Karpas-422 (cell line): ENCODE data around the gene IFT57. TPM values are rescaled to one million over a fixed set of nuclear protein-coding genes. Genes with fewer than 3 reads are reported as not detected.

Source experiments
- DNase-seq: peaks from one replicate; pipeline ENCODE4 v3.0.0-alpha.2; 2015
- H2AFZ ChIP-seq: fragments of 200-600 bp; sonication (generic); 2 replicates; pipeline ENCODE4 v1.6.1; 2014; ENCODE audit warnings: antibody characterized with exemption, low read length, mixed read lengths
- H3K27ac ChIP-seq: fragments of 200-600 bp; sonication (generic); 2 replicates; pipeline ENCODE4 v1.5.1; 2014; ENCODE audit warnings: mild to moderate bottlenecking, low read length, moderate library complexity
- H3K27me3 ChIP-seq: fragments of 200-600 bp; sonication (generic); 2 replicates; pipeline ENCODE4 v1.6.1; 2014; ENCODE audit warnings: low read length, mixed read lengths
- H3K36me3 ChIP-seq: fragments of 200-600 bp; sonication (generic); 2 replicates; pipeline ENCODE4 v1.6.1; 2014; ENCODE audit warnings: low read length, mixed read lengths; ENCODE audit not compliant: insufficient read depth
- H3K4me1 ChIP-seq: fragments of 200-600 bp; sonication (generic); 2 replicates; pipeline ENCODE4 v1.6.1; 2014; ENCODE audit warnings: mild to moderate bottlenecking, low read length, mixed read lengths
- H3K4me2 ChIP-seq: fragments of 200-600 bp; sonication (generic); 2 replicates; pipeline ENCODE4 v1.6.1; 2014; ENCODE audit warnings: low read length, low read depth, mild to moderate bottlenecking; ENCODE audit not compliant: poor library complexity, severe bottlenecking
- H3K4me3 ChIP-seq: fragments of 200-600 bp; sonication (generic); 2 replicates; pipeline ENCODE4 v1.5.1; 2014; ENCODE audit warnings: mild to moderate bottlenecking, antibody characterized with exemption, low read length, mixed read lengths
- H3K79me2 ChIP-seq: fragments of 200-600 bp; sonication (generic); 2 replicates; pipeline ENCODE4 v1.6.1; 2014; ENCODE audit warnings: mild to moderate bottlenecking, low read length, mixed read lengths
- H3K9ac ChIP-seq: fragments of 200-600 bp; sonication (generic); 2 replicates; pipeline ENCODE4 v1.6.0; 2014; ENCODE audit warnings: low read length
- H3K9me2 ChIP-seq: fragments of 200-600 bp; sonication (generic), shearing (Covaris generic); replicated peaks from 2 replicates; pipeline ENCODE4 v1.6.0; 2014; ENCODE audit warnings: mild to moderate bottlenecking, low read length, moderate library complexity; ENCODE audit not compliant: insufficient read depth
- H3K9me3 ChIP-seq: fragments of 300-700, 200-600 bp; sonication (generic); 2 replicates; pipeline ENCODE4 v1.6.1; 2014; ENCODE audit warnings: low read length, mixed read lengths
- H4K20me1 ChIP-seq: fragments of 200-600 bp; sonication (generic); 2 replicates; pipeline ENCODE4 v1.6.1; 2014; ENCODE audit warnings: mild to moderate bottlenecking, antibody characterized with exemption, low read length, low read depth; ENCODE audit not compliant: insufficient read depth
- total RNA-seq: library from RNA; depleted of rRNA; stranded (reverse); fragments of >200 nt; shearing (Covaris generic); gene quantifications from 2 replicates; pipeline ENCODE4 v1.2.3, GENCODE V29; 2014; ENCODE audit warnings: low replicate concordance

The IFT57 gene
- total RNA-seq, 1 experiment from 2014 or later, result 93.4 TPM

- Histone ChIP-seq H3K4me2 (no peak overlapping the region), H2AFZ (no peak overlapping the region), H3K4me1 (peaks cover 18% of the 10 kb centered on the region), H3K27me3 (no peaks in the 10 kb centered on the region), H3K36me3 (no peaks in the 10 kb centered on the region), H3K4me3 (no peak overlapping the region), H3K9me3 (no peaks in the 10 kb centered on the region), H3K79me2 (peaks cover 34% of the 10 kb centered on the region), H3K27ac (no peak overlapping the region), H4K20me1 (no peaks in the 10 kb centered on the region), H3K9ac (no peak overlapping the region), H3K9me2 (no peaks in the 10 kb centered on the region)
- no peak for DNase-seq
Measured at GRCh38 chr3:108178676-108179075, 43.5 kb downstream of the IFT57 start.

GRCh38 chr3:108177536-108177935, 44.7 kb downstream of the IFT57 start:
- peaks cover 33% of the 10 kb centered on the region for H3K79me2 ChIP-seq
- peaks cover 27% of the 10 kb centered on the region for H3K4me1 ChIP-seq
- DNase-seq, result no peak
- H3K27me3 ChIP-seq, result no peaks in the 10 kb centered on the region
- no peaks in the 10 kb centered on the region for H4K20me1 ChIP-seq
- H3K4me2 ChIP-seq, result no peak overlapping the region
- H2AFZ ChIP-seq, result no peak overlapping the region
- H3K9ac ChIP-seq, result no peak overlapping the region
- H3K9me3 ChIP-seq, result no peaks in the 10 kb centered on the region
- no peaks in the 10 kb centered on the region for H3K36me3 ChIP-seq
- H3K4me3 ChIP-seq, result no peak overlapping the region
- H3K27ac ChIP-seq, result no peak overlapping the region
- no peaks in the 10 kb centered on the region for H3K9me2 ChIP-seq

GRCh38 chr3:108175352-108175751, 46.9 kb downstream of the IFT57 start:
- H3K79me2 ChIP-seq, result peaks cover 38% of the 10 kb centered on the region
- H3K4me2 ChIP-seq, result no peak overlapping the region
- no peaks in the 10 kb centered on the region for H3K27me3 ChIP-seq
- peaks cover 26% of the 10 kb centered on the region for H3K4me1 ChIP-seq
- H3K4me3 ChIP-seq, result no peak overlapping the region
- no peak overlapping the region for H3K27ac ChIP-seq
- no peak overlapping the region for H3K9ac ChIP-seq
- no peaks in the 10 kb centered on the region for H3K9me3 ChIP-seq
- no peaks in the 10 kb centered on the region for H4K20me1 ChIP-seq
- DNase-seq, result no peak
- no peak overlapping the region for H2AFZ ChIP-seq
- H3K9me2 ChIP-seq, result no peaks in the 10 kb centered on the region
- no peaks in the 10 kb centered on the region for H3K36me3 ChIP-seq

- Histone ChIP-seq H3K79me2 (peaks cover 16% of the 10 kb centered on the region), H4K20me1 (no peaks in the 10 kb centered on the region), H3K36me3 (peaks cover 14% of the 10 kb centered on the region; the same call in 1 of the 2 replicates), H3K27ac (no peak overlapping the region), H3K9me2 (no peaks in the 10 kb centered on the region), H2AFZ (no peak overlapping the region), H3K4me3 (no peak overlapping the region), H3K9ac (no peak overlapping the region), H3K4me2 (no peak overlapping the region), H3K27me3 (no peaks in the 10 kb centered on the region), H3K4me1 (peaks cover 27% of the 10 kb centered on the region), H3K9me3 (no peaks in the 10 kb centered on the region)
- DNase-seq, result no peak
Measured at GRCh38 chr3:108171106-108171505, 51.1 kb downstream of the IFT57 start.

GRCh38 chr3:108164391-108164790, 57.8 kb downstream of the IFT57 start:
- Histone ChIP-seq H3K9me2 (no peaks in the 10 kb centered on the region), H3K4me1 (peaks cover 13% of the 10 kb centered on the region), H3K79me2 (no peaks in the 10 kb centered on the region), H3K4me2 (no peak overlapping the region), H3K27ac (no peak overlapping the region), H3K27me3 (no peaks in the 10 kb centered on the region), H3K9ac (no peak overlapping the region), H3K36me3 (peaks cover 14% of the 10 kb centered on the region; the same call in 1 of the 2 replicates), H3K9me3 (no peaks in the 10 kb centered on the region), H3K4me3 (no peak overlapping the region), H4K20me1 (no peaks in the 10 kb centered on the region), H2AFZ (no peak overlapping the region)
- no peak for DNase-seq

- no peaks in the 10 kb centered on the region for H3K79me2 ChIP-seq
- no peaks in the 10 kb centered on the region for H3K9me3 ChIP-seq
- H3K4me1 ChIP-seq, result no peaks in the 10 kb centered on the region
- no peaks in the 10 kb centered on the region; the same call in 1 of the 2 replicates for H3K36me3 ChIP-seq
- H3K9ac ChIP-seq, result no peak overlapping the region
- no peak overlapping the region for H3K4me2 ChIP-seq
- no peak overlapping the region for H3K27ac ChIP-seq
- DNase-seq, result no peak
- no peak overlapping the region for H2AFZ ChIP-seq
- H3K4me3 ChIP-seq, result no peak overlapping the region
- H4K20me1 ChIP-seq, result no peaks in the 10 kb centered on the region
- H3K9me2 ChIP-seq, result no peaks in the 10 kb centered on the region
- no peaks in the 10 kb centered on the region for H3K27me3 ChIP-seq
Measured at GRCh38 chr3:108159865-108160264, 62.4 kb downstream of the IFT57 start.

- Histone ChIP-seq H3K27me3 (no peaks in the 10 kb centered on the region), H3K27ac (no peak overlapping the region), H3K4me3 (no peak overlapping the region), H2AFZ (no peak overlapping the region), H3K4me1 (no peaks in the 10 kb centered on the region), H3K9me2 (no peaks in the 10 kb centered on the region), H3K9me3 (no peaks in the 10 kb centered on the region), H3K9ac (no peak overlapping the region), H4K20me1 (no peaks in the 10 kb centered on the region), H3K79me2 (no peaks in the 10 kb centered on the region), H3K4me2 (no peak overlapping the region), H3K36me3 (no peaks in the 10 kb centered on the region; the same call in 1 of the 2 replicates)
- no peak for DNase-seq
Measured at GRCh38 chr3:108159105-108159504, 63.1 kb downstream of the IFT57 start.

- Histone ChIP-seq H3K27me3 (no peaks in the 10 kb centered on the region), H3K4me3 (no peak overlapping the region), H3K9ac (no peak overlapping the region), H3K36me3 (no peaks in the 10 kb centered on the region), H3K4me1 (peaks cover 4% of the 10 kb centered on the region), H3K4me2 (no peak overlapping the region), H3K9me2 (no peaks in the 10 kb centered on the region), H3K27ac (no peak overlapping the region), H2AFZ (no peak overlapping the region), H3K79me2 (no peaks in the 10 kb centered on the region), H3K9me3 (no peaks in the 10 kb centered on the region), H4K20me1 (no peaks in the 10 kb centered on the region)
- no peak for DNase-seq
Measured at GRCh38 chr3:108158251-108158650, 64.0 kb downstream of the IFT57 start.

GRCh38 chr3:108157273-108157672, 65.0 kb downstream of the IFT57 start:
- H3K9me3 ChIP-seq, result no peaks in the 10 kb centered on the region
- no peaks in the 10 kb centered on the region for H3K79me2 ChIP-seq
- H3K36me3 ChIP-seq, result no peaks in the 10 kb centered on the region
- no peak overlapping the region for H3K4me3 ChIP-seq
- DNase-seq, result no peak
- H3K4me1 ChIP-seq, result peaks cover 11% of the 10 kb centered on the region
- no peak overlapping the region for H3K27ac ChIP-seq
- no peak overlapping the region for H3K4me2 ChIP-seq
- no peak overlapping the region for H3K9ac ChIP-seq
- H3K27me3 ChIP-seq, result no peaks in the 10 kb centered on the region
- no peaks in the 10 kb centered on the region for H4K20me1 ChIP-seq
- H3K9me2 ChIP-seq, result no peaks in the 10 kb centered on the region
- H2AFZ ChIP-seq, result no peak overlapping the region
